Lower leg skin (tissue), 3 donors: ENCODE measurements around the gene TMIE.

ENCODE experiments used
- CTCF ChIP-seq, 3 donors: fragments of 450-650 bp; IDR thresholded peaks; one replicate each; pipeline ENCODE4 v1.5.1; 2016; ENCODE audit warnings: antibody characterized with exemption in 3 of 3, mild to moderate bottlenecking in 3 of 3, moderate library complexity in 2 of 3
- POLR2A ChIP-seq, 2 donors: fragments of 450-650 bp; IDR thresholded peaks; one replicate each; pipeline ENCODE4 v1.6.1; 2016 to 2017; ENCODE audit warnings: antibody characterized with exemption in 2 of 2, mild to moderate bottlenecking in 1 of 2, moderate library complexity in 1 of 2

DNA sequence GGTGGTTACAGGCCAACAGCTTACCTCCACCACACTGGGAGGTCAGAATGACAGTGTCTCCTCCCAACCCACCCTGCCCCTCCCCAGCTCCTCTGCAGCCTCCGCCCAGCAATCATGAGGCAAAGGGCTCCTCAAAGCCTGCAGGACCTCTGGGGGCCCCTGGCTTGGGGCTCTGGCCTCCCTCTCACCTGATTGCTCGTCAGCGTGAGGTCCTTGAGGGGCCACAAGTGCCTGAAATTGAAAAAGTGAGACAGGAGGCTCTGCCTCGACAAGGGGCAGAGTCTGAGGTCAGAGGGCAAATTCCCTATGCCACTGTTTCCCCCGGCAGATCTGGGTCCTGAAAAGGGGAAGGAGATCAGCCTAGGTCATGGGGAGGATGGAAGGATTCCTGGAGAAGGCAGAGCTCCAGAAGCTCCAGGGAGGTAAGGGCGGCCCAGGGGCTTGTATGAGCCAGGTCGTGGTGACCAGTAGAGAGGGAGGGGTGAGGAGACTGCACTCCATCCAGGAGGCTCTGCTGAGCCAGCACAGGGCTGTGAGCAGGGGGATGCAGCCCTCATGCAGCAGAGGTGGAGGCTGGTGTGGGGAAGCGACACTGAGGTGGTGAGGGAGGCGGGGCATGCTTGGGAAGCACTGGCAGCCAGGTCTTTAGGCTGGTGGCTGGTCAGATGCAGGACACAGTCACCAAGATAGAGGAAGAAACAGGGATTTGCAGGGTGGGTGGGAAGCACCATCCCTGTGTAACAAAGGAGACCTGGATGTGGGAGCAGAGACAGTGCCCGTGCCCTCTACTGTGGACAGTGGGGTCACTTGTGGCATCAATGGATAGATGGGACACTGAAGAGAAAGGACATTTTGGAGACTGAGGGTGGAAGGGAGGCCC lies 27.8 kb upstream of the TMIE start:
- TF ChIP-seq CTCF (IDR thresholded peaks at IDR 0.05), result no peak
- TF ChIP-seq POLR2A (IDR thresholded peaks at IDR 0.05), result no peak
